Fibroblast of skin of left biceps (primary cell): ENCODE data around the gene CAST.

ENCODE experiments used
- DNase-seq, 2 experiments: peaks; one replicate each; pipeline ENCODE4 v3.0.0-alpha.2; 2013; ENCODE audit warnings: low read depth in 2 of 2

Gene CAST

DNA sequence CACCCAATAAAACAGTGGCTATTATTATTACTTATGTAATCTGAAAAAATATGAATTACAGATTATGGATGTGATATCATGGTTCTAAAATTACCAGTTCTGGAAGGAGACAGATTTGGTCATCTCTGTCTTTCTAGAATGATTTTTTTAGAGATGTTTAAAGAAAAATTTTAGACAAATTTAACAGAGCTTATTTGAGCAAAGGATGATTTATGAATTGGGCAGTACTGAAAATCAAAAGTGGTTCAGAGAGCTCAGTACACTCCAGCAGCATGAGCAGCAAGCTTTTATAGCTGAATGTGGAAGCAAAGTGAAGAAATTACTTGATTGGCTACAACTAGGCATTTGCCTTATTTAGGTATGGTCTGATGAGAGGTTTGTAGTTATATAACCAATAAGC lies 11.0 kb downstream of the CAST start:
- DNase-seq: no peak

DNA sequence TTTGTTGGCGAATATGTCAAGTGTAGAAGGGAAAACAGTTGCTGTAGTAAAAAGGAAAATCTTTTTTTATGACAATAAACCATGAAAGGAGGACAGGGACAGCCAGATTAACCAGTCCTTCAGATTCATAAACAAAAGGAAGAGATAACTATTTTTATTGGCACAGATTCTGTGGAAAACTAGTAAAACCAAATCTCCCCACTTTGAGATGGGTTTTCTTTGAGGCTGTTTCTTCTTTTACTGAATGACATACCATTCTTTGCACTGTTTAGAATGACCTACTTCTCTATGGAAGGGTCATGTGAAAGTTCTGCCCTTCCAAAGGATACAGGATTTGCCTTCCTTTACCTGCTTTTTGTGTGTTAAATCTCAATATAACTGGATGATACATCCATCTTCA lies 13.7 kb downstream of the CAST start:
- DNase-seq: no peak

DNA sequence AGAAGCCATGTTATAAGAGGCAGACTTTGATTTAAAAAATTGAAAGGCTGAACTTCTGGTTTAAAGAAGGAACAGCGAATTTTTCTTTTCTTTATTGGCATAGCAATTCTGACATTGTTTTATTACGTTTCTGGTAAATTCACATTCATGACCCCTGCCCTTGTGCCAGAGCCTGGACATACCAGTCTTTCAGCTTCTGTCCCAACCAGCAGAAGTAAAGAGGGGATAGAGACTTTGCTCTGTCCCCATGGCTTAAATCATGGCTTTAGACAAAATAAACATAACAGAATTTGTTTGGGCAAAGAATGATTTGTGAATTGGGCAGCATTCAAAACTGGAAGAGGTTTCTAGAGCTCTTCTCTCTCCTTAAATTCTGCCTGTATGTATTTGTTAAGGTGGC lies 15.3 kb downstream of the CAST start:
- no peak for DNase-seq

DNA sequence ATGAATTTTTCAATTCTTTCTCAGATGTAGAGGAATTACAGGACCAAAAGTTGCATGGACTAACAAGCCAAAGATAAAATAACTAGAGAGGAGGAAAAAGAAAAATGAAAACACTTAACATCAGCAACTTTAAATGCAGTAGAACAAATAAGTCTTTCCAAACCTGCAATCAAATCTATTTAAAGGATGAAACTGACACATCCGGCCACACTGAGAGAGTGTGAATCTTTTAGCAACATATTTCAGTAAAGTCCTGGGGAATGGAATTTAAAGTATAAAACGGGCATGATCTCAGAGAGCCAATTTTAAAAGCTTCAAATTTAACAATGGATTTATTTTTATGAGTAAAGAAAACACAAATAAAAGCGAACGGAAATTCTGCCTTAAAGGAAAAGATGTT lies 17.1 kb downstream of the CAST start:
- no peak for DNase-seq

DNA sequence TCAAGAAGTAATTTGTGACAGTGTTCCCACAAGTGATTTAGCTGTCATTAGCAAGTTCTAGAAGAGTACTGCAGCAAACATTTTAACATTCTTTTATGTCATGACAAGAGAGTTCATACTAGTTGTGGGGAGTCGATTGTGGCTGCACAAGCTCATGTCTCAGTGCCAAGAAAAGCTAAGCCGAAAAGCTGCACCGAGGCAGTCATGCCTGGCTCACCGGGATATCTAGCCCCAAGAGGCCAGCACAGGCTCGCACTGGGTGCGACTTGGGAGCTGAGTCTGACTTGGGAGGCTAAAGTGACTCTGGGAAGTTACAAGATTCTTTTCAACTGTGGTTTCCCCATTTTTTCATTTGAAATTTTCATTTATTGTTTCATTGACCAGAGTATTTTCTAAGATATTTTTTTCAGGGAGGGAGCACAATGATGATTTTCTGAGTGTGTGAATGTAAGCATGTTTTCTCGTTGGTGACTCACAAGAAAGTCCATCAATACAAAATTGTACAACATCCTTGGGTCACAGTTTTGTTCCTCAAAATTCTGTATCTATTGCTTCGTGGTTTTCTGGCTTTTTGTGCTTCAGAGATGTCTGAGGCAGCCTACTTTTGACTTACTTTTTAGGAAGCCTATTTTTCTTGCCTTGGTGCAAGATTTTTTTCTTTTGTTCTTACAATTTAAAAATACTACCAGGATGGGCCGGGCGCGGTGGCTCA lies 18.7 kb downstream of the CAST start:
- DNase-seq: no peak

DNA sequence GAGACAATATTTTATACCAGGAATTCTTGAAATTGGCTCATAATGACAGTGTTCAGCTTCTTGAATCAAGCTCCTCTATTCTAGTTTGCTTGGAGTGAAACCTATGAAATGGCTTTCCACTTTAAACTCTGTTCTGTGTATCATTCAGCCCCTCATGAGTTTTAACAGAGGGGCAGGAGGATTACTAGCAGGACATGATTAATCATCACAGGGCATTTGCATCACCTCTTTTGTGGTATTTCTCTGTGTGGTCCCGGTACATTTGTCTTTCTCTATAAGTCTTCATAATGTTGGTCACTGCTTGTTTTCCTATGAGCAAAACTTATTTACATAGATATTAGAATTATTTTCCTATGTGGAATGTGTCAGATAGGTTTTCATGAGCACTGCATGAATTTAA lies 21.2 kb downstream of the CAST start:
- DNase-seq: no peak

DNA sequence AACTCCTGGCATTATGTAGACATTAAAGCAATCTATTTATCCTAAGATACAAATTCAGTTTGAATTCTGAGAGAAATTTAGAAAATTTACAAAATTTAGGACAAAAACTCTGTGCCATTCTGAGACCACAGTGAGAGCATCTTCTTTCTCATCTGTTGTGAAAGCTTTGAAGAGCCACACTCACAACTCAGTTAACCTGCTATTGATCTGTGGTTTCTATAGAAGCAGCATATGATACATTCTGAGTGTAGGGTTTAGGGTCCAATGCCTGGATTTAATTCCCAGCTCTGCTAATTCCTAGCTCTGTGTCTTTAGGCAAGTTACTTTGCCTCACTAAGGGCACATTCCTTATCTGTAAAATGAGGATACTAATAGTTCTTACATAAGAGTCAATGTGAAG lies 21.6 kb downstream of the CAST start:
- no peak for DNase-seq

DNA sequence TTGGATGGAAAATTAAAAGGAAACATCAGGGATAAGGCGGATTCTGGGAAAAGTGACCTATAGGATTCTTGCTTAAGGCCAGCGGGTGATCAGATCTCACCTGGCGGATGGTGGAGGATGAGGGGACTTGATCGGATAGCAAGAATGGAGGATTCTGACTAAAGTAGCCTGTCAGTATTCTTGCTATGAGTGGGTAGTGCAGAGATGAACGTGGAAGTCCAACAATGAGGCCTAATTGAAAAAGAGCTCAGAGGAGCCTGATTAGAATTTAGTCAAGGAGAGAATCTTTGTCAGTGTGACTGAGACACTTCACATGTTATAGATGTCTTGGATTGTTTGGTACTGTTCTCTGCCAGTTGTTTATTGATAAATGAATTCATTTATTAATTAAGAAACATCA lies 24.9 kb downstream of the CAST start:
- DNase-seq: no peak

DNA sequence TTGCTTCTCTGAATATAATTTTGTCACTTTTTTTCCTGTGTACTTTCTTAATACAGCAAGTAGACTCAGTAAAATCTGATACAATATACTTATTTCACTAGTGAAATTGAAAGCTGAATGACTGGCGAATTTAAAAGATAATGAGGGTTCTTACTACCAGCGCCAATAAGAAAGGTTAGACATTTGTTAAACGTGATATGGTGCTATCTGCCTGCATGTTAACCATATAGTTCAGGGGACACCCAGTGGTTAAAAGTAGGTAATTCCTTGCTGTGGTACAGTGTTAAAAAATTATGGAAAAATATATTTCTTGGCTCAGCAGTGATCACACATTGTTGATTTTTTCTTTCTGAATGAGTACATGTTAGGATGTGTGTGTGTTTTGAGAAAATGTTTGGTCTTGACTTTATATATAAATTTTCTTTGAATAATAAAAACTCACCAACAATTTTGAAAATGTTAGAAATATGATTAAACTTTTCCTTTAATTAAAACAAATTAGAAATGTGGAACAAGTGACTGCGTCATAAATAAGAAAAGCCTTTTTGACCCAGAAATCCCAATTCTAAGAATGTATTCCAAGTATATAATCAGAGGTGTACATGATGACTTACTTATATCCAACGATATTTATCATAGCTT lies 25.8 kb downstream of the CAST start:
- peak in 1 of 2 experiments; percentile 25 for DNase-seq

DNA sequence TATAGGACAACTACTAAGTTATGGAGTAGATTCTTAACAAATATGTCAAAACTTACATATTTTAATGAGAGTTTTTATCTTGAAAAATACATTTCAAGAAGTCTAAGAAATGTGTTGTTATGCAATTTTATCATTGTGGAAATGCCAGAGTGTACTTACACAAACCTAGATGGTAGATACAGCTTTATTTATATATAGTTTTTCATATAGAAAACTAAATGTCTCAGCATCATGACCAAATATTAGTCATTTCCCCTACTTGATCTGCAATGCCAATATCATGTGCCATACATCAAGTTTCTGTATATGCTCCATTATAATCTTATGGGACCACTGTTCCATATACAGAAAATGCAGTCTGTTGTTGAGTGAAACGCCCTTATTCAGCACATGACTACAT lies 28.7 kb downstream of the CAST start:
- DNase-seq: no peak

DNA sequence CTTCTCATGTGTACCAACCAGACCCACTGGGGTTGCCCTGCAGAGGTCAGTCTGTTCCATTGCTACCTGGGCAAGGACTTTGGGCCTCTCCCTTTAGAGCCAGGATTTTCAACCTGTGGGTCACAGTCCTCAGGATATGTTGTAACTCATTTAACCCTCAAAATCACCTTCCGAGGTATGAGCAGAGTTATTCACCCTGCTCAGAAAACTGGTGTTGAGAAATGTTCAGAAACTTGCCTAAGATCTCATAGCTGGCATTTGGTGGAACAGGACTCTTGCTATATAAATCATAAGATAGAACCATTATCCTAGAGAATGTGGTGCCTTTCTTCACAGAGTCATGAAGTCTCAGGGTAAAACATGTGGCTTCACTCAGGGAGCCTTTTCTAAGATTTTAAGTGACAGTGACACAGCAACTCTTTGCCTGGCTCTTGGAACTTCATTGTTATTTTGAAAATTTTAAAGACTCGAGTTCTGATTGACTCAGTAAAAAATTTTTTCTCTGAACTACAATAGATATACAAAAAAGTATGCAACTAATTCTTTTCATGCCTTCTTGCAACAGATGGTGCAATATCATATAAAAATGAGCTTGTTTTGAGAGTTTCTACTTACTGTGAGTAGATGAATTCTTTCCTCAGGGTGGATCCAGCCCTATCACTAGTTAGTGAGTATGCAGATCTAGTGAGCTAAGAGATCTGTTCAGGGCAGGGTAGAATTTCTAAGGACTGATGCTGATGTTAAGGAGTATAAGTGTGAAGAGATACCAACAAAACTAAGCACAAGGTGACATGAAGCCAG lies 29.5 kb downstream of the CAST start:
- peak in 1 of 2 experiments; percentile 30 for DNase-seq

DNA sequence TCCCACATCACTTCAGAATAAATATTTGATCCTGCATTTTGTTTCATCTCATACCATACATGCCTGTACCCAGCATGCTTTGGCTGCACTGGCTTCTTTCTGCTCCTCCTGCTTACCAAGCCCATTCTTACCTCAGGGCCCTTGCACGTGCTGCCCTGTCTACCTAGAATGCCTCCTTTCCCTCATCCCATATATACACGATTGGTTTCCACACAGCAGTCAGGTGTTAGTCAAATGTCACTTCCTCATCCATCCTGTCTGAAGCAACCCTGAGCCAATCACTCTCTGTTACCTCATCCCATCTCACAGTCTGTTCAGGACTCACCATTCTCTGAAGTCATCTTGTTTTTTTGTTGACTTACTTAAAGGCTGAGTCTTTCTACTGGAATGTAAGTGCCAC lies 30.3 kb downstream of the CAST start:
- DNase-seq: no peak

DNA sequence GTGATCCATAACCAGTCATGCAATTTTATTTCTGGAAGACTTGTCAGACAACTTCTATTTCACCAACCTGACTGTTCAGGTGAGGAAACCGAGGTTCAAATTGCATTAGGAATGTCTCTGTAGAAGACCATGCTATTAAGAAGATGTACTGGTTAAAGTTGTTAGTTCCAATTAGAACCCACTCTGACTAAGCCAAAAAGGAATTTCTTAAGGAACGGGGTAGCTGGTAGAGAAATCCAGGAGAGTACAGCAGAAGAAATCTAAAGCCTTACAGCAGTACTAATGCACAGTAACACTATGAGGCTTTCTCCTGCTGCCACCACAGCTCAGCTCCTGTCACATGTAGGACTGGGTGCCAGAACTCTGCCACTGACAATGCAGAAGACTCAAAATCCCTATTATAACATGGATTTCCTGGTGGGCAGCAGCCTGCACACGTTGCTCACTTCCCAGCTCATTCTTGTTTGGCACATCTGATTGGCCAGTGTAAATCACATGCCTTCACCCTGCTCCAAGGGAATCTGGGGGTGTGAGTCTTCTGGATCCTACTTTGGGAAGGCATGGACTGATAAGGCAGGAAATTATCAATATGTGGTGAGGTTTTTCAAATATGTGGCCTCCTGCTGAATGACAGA lies 37.1 kb downstream of the CAST start:
- no peak for DNase-seq

DNA sequence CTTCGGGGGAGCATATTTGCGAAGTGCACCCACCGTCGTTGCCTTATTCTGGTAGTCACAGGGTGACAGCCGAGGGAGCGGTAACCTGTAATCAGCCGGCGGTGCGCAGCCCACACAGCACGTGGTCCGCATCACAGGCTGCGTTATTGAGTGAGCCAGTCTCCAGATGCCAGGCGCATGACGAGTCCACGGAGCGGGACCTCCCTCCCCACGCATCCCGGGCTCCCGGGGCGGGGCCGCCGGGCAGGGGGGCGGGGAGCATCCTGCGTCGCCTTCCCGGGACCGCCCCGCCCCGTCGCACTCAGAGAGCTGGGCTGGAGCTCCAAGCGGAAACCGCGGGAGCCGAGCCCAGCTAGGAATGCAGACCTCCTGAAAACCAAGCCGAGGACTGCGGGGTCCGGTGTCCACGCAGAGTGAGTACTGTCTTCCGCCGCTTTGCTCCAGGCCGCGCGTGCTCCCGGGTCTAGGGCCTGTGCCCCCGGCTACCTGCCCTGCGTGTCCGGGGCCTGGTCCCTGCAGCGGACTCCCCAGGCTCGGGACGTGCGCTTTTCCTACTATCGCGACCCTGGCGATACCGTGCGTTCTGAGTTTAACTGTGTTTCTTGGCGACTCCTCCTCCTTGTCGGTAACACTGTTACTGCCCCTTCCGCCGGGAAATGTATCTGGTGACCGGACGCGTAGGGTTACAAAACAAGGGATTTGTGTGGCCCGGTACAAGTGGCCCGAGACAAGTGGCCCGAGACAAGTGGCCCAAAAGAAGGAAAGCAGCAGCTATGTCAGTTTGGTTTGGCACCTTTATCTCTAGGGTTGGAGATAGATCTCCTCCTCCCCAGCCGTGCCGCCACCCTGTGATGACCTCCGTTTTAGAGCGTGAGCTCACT lies 40.6 kb downstream of the CAST start:
- peak; percentile 82 to 83 for DNase-seq

DNA sequence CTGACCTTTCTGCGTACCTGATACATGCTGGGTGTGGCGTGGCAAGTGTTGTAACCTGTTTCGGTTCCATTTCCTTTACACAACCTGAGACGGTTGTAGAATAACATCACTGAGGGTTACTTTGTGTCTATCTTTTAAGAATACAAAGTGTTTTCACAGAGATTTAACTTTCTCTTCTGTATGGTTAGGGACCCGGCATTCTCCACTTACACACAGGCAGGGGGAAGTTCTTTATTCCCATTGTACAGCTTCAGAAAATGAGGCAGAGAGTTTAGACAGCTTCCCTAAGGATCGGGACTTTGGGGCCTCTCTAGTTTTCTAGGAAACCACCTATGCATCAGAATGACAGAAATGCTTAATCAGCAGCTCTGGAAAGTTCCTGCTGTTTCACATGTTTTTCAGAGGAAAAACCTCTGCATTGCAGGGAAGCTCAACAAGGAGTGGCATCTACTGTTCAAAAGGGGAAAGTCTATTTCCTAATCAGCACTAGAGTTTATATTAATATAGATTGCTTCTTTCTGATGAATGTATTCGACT lies 41.3 kb downstream of the CAST start:
- DNase-seq: no peak

DNA sequence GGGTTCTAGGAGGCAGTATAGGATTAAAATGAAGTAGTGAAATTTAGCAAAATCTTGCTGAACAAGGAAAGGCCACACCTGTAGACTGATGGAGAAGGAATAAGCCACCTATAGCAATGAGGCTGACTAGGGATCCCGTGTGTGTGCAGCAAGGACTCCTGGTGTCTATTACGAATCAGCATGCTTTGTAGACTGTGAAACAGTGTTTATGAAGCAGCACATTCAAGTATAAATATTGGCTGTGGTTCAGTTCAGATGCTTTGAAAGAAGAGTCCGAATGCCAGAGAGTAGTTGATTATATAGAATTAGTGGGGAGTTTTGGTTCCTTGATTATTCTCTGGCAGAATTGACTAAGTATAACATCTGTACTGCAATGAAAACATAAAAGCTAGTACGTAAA lies 41.8 kb downstream of the CAST start:
- DNase-seq: no peak

DNA sequence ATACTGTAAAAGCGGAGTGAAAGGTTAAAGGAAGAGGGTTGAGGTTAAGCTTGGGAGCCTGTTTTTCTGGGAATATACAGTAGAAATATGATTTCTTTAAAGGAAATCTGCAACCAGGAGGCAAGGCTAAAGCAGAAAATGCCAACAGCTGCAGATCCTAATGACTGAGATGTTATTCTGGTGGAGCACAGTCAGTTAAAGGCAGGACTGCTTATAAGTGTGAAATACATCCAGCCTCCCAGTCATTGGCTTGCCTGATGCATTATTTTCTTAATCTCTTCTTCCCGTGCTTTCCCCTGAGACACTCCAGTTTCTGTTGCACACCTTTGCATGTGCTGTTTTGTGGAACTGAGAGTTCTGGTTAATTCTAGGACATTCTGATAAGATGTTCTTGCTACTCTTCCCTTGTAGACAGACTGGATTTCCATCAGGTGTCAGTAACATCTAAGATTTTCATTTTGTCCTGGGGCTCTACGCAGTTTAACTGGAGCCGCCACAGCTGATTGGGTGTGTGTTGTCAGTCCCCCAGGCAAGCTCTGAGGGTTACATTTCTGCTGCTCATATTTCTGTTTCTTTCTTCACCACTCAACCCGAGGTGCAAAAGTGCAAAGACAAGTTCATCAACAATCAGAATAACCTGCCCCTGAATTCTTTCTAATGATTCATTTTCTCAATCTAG lies 44.4 kb downstream of the CAST start:
- no peak for DNase-seq

DNA sequence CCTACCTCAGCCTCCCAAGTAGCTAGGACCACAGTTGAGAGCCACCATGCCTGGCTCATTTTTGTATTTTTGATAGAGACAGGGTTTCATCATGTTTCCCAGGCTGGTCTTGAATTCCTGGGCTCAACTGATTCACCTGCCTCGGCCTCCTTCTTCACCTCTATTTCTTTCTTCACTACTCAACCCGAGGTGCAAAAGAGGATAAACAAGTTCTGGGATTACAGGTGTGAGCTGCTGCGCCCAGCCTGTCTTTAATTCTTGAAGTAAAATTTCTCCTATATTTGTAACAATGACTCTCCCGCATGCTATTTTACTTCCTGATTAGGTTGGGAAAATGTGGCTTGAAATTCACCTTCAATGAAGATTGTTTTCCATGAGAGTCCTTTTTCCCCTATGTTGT lies 46.4 kb downstream of the CAST start:
- no peak for DNase-seq

DNA sequence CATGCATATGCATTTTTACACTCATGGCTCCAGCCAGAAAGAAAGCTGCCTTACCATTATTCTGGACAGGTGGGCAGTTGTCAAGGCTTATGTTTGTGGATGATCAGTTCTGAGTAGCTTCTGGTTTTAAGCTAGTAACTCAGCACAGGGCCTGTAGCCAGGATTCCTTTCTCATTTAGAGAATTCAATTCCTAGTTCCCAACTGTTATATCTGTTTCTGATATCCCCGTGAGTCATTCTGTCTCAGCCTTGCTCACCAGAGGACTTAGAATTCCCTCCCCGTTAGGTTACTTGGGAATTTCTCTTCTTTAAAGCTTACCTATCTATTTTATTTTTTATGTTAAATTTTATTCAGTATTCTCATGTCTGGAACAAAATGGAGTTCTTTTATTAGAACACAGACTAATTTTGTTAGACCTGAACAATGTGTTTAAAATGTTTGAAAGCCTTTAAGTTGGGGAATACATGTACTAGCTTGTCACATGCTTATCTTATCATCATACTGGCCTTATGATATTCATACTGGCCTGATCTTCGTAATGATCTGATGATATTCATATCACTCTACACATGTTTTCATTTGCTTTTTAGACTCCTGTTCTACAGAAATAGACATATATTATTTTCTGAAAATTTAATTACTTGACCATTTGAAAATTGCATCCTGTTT lies 47.1 kb downstream of the CAST start:
- DNase-seq: peak in 1 of 2 experiments; percentile 36
